Mammary epithelial cell (primary cell): ENCODE measurements around the gene PRUNE2.

Experiments
- EZH2 ChIP-seq: IDR thresholded peaks from 2 replicates; pipeline ENCODE4 v1.6.1; 2012; ENCODE audit warnings: low read length, inconsistent platforms, borderline replicate concordance
- TF ChIP-seq, protein P1 (sequence below), 2 donors: IDR thresholded peaks in 1 of 2; conservative IDR thresholded peaks in 1 of 2; 2 replicates each; pipeline ENCODE4 v1.5.1; 2011 to 2012; ENCODE audit warnings: inconsistent platforms in 2 of 2, low read length in 2 of 2, mild to moderate bottlenecking in 2 of 2, control low read depth in 1 of 2, low read depth in 1 of 2; ENCODE audit not compliant: insufficient read depth in 1 of 2; ENCODE audit errors: extremely low read depth in 1 of 2

DNA sequence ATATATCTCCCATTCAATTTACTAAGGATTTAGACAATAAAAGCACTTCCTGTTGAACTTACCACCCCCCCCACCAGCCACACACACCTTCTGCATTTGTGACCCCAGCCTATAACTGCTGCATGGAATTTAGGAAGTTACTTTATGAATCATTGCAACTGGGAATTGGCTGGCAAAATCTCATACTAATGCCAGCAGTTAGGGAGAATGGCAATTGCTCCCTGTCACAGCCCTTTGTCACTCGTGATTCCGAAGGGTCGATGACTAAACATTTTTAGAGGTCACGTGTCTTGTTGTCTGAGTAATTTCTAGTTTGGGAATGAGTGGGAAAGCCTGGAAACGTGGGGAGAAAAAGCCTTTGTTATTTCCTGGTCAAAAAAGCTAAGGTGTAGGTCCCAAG lies 188.3 kb downstream of the PRUNE2 start:
- no peak for TF ChIP-seq EZH2
- TF ChIP-seq, protein P1, sequence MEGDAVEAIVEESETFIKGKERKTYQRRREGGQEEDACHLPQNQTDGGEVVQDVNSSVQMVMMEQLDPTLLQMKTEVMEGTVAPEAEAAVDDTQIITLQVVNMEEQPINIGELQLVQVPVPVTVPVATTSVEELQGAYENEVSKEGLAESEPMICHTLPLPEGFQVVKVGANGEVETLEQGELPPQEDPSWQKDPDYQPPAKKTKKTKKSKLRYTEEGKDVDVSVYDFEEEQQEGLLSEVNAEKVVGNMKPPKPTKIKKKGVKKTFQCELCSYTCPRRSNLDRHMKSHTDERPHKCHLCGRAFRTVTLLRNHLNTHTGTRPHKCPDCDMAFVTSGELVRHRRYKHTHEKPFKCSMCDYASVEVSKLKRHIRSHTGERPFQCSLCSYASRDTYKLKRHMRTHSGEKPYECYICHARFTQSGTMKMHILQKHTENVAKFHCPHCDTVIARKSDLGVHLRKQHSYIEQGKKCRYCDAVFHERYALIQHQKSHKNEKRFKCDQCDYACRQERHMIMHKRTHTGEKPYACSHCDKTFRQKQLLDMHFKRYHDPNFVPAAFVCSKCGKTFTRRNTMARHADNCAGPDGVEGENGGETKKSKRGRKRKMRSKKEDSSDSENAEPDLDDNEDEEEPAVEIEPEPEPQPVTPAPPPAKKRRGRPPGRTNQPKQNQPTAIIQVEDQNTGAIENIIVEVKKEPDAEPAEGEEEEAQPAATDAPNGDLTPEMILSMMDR (conservative IDR thresholded peaks at IDR 0.05 in 1 of 2, IDR thresholded peaks at IDR 0.05 in 1 of 2; ENCODE audit: extremely low read depth in 1 of 2, insufficient read depth in 1 of 2, low read depth in 1 of 2, low read length in 2 of 2), result no peak
